Testis (tissue), 3 donors: ENCODE results near the gene ZMYM2. TPM values are rescaled to one million over a fixed set of nuclear protein-coding genes. Genes with fewer than 3 reads are reported as not detected.
"Not testable (repeated sequence)": the region's sequence is repeated elsewhere in the genome, so short reads cannot be mapped to it uniquely, and the experiment has no call there.

Experiments used
- DNase-seq: peaks from one replicate; pipeline ENCODE4 v3.0.0-alpha.2; 2019
- H3K27ac ChIP-seq, 2 donors: fragments of 200-600 bp; sonication (generic); one replicate each; pipeline ENCODE4 v1.5.1; 2019
- H3K27me3 ChIP-seq: fragments of 200-600 bp; sonication (generic); one replicate; pipeline ENCODE4 v1.5.1; 2019
- H3K36me3 ChIP-seq: fragments of 200-600 bp; sonication (generic); one replicate; pipeline ENCODE4 v1.5.1; 2017; ENCODE audit warnings: low read depth; ENCODE audit errors: missing control alignments
- H3K4me1 ChIP-seq: fragments of 200-600 bp; sonication (generic); one replicate; pipeline ENCODE4 v1.5.1; 2019
- H3K4me3 ChIP-seq, 2 donors: fragments of 200-600 bp; sonication (generic); one replicate each; pipeline ENCODE4 v1.5.1; 2017 to 2019
- H3K9me3 ChIP-seq: fragments of 200-600 bp; sonication (generic); one replicate; pipeline ENCODE4 v1.5.1; 2017
- POLR2A ChIP-seq: fragments of 450-650 bp; IDR thresholded peaks from one replicate; pipeline ENCODE4 v1.6.1; 2017; ENCODE audit warnings: antibody characterized with exemption, mild to moderate bottlenecking, moderate library complexity
- WGBS, 2 donors: methylation state at CpG; one replicate each; pipeline ENCODE4 v1.1.5; 2018; 5-methylcytosine and 5-hydroxymethylcytosine counted together
- intact Hi-C: fragments of 100-400 bp; cut with DNase I; formaldehyde crosslinking; loops from one replicate; pipeline ENCODE4 v1.15.1; 2023; ENCODE audit warnings: low total_unique reads
- polyA plus RNA-seq: library from polyadenylated mRNA; stranded (reverse); fragments of 350-450 nt; fragmentation: Illumina TruSeq; extraction: RNeasy Lipid Tissue Mini Kit (QIAGEN cat#74804); gene quantifications from one replicate; pipeline ENCODE4 v1.2.3, GENCODE V29; 2014; ENCODE audit warnings: low read depth, low replicate concordance; ENCODE audit not compliant: insufficient read depth
- total RNA-seq, 2 donors: library from RNA; depleted of rRNA; stranded (reverse); fragments of >200 nt; gene quantifications; one replicate each; pipeline ENCODE4 v1.2.3, GENCODE V29; 2016
- TF ChIP-seq, protein P1 (sequence below), 3 experiments: fragments of 450-650 bp in 2 of 3; fragments of 200-600 bp in 1 of 3; sonication (generic) in 1 of 3; IDR thresholded peaks; one replicate each; pipeline ENCODE4 v1.5.1; 2016 to 2019; ENCODE audit warnings: antibody characterized with exemption in 3 of 3, mild to moderate bottlenecking in 2 of 3, moderate library complexity in 1 of 3

Gene ZMYM2
- total and polyA plus RNA-seq, 3 donors from 2014 or later, result 110 to 177 (median 162) TPM

- intact Hi-C loops, result no loop called here
- Histone ChIP-seq H3K27me3 (no peaks in the 10 kb centered on the region), H3K27ac (no peak overlapping the region), H3K9me3 (no peaks in the 10 kb centered on the region), H3K36me3 (no peaks in the 10 kb centered on the region), H3K4me3 (no peak overlapping the region), H3K4me1 (peaks cover 19% of the 10 kb centered on the region)
- no peak for DNase-seq
- TF ChIP-seq, protein P1, sequence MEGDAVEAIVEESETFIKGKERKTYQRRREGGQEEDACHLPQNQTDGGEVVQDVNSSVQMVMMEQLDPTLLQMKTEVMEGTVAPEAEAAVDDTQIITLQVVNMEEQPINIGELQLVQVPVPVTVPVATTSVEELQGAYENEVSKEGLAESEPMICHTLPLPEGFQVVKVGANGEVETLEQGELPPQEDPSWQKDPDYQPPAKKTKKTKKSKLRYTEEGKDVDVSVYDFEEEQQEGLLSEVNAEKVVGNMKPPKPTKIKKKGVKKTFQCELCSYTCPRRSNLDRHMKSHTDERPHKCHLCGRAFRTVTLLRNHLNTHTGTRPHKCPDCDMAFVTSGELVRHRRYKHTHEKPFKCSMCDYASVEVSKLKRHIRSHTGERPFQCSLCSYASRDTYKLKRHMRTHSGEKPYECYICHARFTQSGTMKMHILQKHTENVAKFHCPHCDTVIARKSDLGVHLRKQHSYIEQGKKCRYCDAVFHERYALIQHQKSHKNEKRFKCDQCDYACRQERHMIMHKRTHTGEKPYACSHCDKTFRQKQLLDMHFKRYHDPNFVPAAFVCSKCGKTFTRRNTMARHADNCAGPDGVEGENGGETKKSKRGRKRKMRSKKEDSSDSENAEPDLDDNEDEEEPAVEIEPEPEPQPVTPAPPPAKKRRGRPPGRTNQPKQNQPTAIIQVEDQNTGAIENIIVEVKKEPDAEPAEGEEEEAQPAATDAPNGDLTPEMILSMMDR (IDR thresholded peaks at IDR 0.05), result no peak
- TF ChIP-seq POLR2A, result no peak
These were observed 3.4 kb downstream of the ZMYM2 start for GRCh38 chr13:19961924-19962323.

DNA sequence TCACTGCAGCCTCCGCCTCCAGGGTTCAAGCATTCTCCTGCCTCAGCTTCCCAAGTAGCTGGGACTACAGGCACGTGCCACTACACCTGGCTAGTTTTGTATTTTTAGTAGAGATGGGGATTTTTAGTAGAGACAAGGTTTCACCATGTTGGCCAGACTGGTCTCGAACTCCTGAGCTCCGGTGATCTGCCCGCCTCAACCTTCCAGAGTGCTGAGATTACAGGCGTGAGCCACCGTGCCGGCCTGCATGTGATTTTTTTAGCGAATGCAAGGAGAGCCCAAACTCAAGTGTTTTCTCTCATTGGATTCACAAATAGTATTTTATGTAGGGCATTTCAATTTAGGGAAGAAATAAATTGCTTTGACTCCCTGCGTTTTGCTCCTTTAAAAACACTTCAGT is 4.4 kb downstream of the ZMYM2 start:
- H3K36me3 ChIP-seq, result no peaks in the 10 kb centered on the region
- intact Hi-C loops, result no loop called here
- H3K9me3 ChIP-seq, result no peaks in the 10 kb centered on the region
- peaks cover 19% of the 10 kb centered on the region for H3K4me1 ChIP-seq
- TF ChIP-seq POLR2A, result no peak
- TF ChIP-seq, protein P1 (IDR thresholded peaks at IDR 0.05), result no peak
- no peak overlapping the region for H3K4me3 ChIP-seq
- DNase-seq, result no peak
- no peaks in the 10 kb centered on the region for H3K27me3 ChIP-seq
- 64 to 79% methylated on average over 10 of the region's 10 CpGs for WGBS, 2 donors
- no peak overlapping the region for H3K27ac ChIP-seq

DNA sequence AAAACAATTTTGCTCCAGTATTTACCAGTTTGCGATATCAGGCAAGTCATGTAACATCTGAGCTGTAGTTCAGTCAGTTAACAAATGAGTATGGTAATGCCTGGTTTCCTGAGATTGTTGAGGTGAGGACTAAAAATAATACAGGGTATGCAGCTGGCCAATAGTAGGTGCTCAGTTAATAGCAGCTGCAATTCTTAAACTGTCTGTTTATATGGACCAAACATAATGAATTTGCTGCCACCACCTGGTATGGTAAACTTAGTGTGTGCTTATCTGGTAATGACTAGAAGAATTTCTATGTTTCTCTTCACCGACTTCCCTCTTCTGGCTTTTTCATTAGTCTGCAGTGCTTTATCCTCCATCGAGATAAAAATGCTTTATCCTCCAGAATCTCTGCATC is 9.1 kb downstream of the ZMYM2 start:
- Histone ChIP-seq H3K9me3 (no peaks in the 10 kb centered on the region), H3K4me3 (no peak overlapping the region), H3K27ac (no peak overlapping the region), H3K36me3 (no peaks in the 10 kb centered on the region), H3K4me1 (peaks cover 6% of the 10 kb centered on the region), H3K27me3 (no peaks in the 10 kb centered on the region)
- TF ChIP-seq, protein P1 (IDR thresholded peaks at IDR 0.05), result no peak
- no peak for TF ChIP-seq POLR2A
- WGBS, 2 donors, result 79 to 90% methylated on average over 3 of the region's 3 CpGs
- no peak for DNase-seq
- intact Hi-C loops, result no loop called here

DNA sequence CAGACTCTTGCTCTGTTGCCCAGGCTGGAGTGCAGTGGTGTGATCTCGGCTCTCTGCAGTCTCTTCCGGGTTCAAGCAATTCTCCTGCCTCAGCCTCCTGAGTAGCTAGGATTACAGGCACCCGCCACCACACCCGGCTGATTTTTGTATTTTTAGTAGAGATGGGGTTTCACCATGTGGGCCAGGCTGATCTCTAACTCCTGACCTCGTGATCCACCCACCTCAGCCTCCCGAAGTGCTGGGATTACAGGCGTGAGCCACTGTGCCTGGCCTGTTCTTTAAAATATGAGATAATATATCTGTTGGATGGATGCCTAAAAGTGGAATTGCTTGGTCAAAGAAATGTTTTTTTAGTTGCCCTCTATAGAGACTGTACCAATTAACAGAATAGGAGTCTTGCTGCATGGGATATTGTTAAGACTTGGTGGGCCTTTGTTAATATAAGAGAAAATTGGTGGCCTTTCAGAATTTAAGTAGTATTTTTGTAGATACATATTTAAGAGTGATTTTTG is 16.0 kb downstream of the ZMYM2 start:
- H3K9me3 ChIP-seq, DNase-seq, H3K4me3 ChIP-seq, H3K27ac ChIP-seq, intact Hi-C loops, H3K27me3 ChIP-seq, H3K36me3 ChIP-seq, H3K4me1 ChIP-seq: not testable (repeated sequence)
- 75 to 82% methylated on average over 7 of the region's 7 CpGs for WGBS, 2 donors

DNA sequence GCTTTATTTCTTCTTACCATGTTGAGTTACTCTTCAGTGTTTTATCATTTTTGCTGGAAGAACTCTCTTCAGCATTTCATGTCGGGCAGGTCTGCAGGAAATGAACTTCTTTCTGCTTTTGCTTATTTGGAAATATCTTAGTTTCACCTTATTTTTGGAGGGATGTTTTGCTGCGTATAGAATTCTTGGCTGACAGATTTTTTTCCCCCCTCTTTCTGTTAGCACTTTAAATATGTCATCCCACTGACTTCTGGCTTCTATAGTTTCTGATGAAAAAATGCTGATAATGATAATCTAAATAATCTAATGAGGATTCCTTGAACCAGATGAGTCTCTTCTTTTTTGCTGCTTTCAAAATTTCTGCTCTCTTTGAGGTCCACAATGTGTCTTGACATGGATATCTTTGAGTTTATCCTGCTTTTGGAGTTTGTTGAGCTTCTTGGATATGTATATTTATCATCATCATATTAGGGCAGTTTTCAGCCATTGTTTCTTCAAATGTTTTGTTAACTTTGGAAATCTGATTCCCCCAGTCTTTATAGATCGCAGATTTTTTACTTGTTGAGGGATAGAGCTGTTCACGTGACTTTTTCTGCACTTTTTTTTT is 20.4 kb downstream of the ZMYM2 start:
- no peak for DNase-seq
- intact Hi-C loops, result no loop called here

More for the DNA sequence above, 20.4 kb downstream of the ZMYM2 start:
- Histone ChIP-seq H3K4me1 (peaks cover 3% of the 10 kb centered on the region), H3K27ac (no peak overlapping the region), H3K36me3 (no peaks in the 10 kb centered on the region), H3K9me3 (no peaks in the 10 kb centered on the region), H3K4me3 (no peak overlapping the region), H3K27me3 (no peaks in the 10 kb centered on the region)
- TF ChIP-seq, protein P1 (IDR thresholded peaks at IDR 0.05), result no peak
- no peak for TF ChIP-seq POLR2A
- WGBS, 2 donors, result 80 to 97% methylated on average over 4 of the region's 4 CpGs
